Chondrocyte (in vitro differentiated cells): ENCODE measurements around the gene FLCN. TPM values are rescaled to one million over a fixed set of nuclear protein-coding genes. Genes with fewer than 3 reads are reported as not detected.
A peak's percentile ranks its signal among the peaks of the same experiment; 100 is the strongest.

ENCODE experiments used
- DNase-seq: peaks from one replicate; pipeline ENCODE4 v3.0.0; 2021; ENCODE audit warnings: mixed read lengths, low spot score
- H3K27ac Mint-ChIP-seq: one replicate; pipeline ENCODE4 v1.8.0; 2021; ENCODE audit warnings: mild to moderate bottlenecking, moderate library complexity, mixed read lengths; ENCODE audit not compliant: unreplicated experiment
- H3K27me3 Mint-ChIP-seq: 2 replicates; pipeline ENCODE4 v1.8.0; 2021; ENCODE audit warnings: low read depth, mixed read lengths
- H3K36me3 Mint-ChIP-seq: 2 replicates; pipeline ENCODE4 v1.8.0; 2021; ENCODE audit warnings: low read depth, mixed read lengths
- H3K4me1 Mint-ChIP-seq: 2 replicates; pipeline ENCODE4 v1.8.0; 2021; ENCODE audit warnings: low read depth, mild to moderate bottlenecking, mixed read lengths
- H3K4me3 Mint-ChIP-seq: one replicate; pipeline ENCODE4 v1.8.0; 2021; ENCODE audit warnings: mild to moderate bottlenecking, moderate library complexity, mixed read lengths; ENCODE audit not compliant: unreplicated experiment
- H3K9me3 Mint-ChIP-seq: 2 replicates; pipeline ENCODE4 v1.8.0; 2021; ENCODE audit warnings: low read depth, mixed read lengths
- CTCF ChIP-seq: fragments of 200-600 bp; sonication (generic); IDR thresholded peaks from 2 replicates; pipeline ENCODE4 v1.5.0; 2021; ENCODE audit warnings: antibody characterized with exemption, mild to moderate bottlenecking, moderate library complexity
- total RNA-seq: library from RNA; stranded (reverse); gene quantifications from 3 replicates; pipeline ENCODE4 v1.2.1, GENCODE V29; 2021

The FLCN gene
- total RNA-seq, 1 donor from 2014 or later, result 73.1 TPM

GRCh38 chr17:17170346-17170985 lies 66.5 kb downstream of the FLCN start:
- TF ChIP-seq CTCF, result no peak
- H3K27ac Mint-ChIP-seq, result no peak overlapping the region
- H3K27me3 Mint-ChIP-seq, result no peaks in the 10 kb centered on the region
- no peak overlapping the region for H3K4me3 Mint-ChIP-seq
- no peaks in the 10 kb centered on the region for H3K4me1 Mint-ChIP-seq
- peaks cover 50% of the 10 kb centered on the region for H3K36me3 Mint-ChIP-seq
- DNase-seq, result peak; percentile 36
- H3K9me3 Mint-ChIP-seq, result no peaks in the 10 kb centered on the region

DNA sequence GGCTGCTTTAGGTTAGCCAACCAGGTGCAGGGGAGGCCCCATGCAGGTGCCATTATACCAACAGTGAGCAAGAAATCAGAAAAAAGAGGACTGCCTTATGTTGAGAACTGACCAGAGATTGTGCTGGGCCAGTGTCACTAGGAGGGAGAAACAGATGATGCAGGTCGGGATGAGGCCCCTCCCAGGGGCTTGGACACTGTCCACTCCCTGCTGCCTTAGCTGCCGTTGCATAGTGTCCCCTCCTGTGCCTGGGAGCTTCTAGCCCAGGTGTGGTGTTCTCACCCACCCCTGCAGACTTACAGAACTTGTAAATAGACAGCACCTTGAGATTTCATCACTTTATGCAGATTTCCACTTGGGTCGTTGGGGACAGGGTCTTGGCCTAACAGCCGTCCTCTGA lies 67.6 kb downstream of the FLCN start:
- TF ChIP-seq CTCF, result no peak
- Mint-ChIP-seq H3K36me3 (peaks cover 57% of the 10 kb centered on the region), H3K9me3 (no peaks in the 10 kb centered on the region), H3K27ac (no peak overlapping the region), H3K4me1 (no peaks in the 10 kb centered on the region), H3K4me3 (no peak overlapping the region), H3K27me3 (no peaks in the 10 kb centered on the region)
- DNase-seq, result peak; percentile 59

DNA sequence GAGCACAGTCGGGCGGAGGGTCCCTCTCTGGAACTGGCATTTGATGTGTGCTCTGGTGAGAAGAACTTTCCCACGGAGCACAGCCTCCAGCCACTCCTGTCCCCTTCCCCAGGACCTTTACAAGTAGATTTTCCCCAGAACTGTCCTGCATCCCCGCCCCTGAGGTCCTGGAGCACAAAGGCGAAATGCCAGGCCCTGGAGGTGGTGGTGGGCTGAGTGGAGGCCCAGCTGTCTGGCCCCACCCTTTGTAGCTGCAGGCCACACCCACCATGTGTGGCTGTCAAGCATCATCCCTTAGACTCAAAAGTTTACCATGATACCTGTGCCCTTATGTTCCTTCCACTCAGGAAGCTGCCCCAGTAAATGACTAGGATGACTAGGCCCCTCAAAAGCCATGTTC lies 68.6 kb downstream of the FLCN start:
- DNase-seq, result no peak
- H3K4me1 Mint-ChIP-seq, result no peaks in the 10 kb centered on the region
- peaks cover 52% of the 10 kb centered on the region for H3K36me3 Mint-ChIP-seq

DNA sequence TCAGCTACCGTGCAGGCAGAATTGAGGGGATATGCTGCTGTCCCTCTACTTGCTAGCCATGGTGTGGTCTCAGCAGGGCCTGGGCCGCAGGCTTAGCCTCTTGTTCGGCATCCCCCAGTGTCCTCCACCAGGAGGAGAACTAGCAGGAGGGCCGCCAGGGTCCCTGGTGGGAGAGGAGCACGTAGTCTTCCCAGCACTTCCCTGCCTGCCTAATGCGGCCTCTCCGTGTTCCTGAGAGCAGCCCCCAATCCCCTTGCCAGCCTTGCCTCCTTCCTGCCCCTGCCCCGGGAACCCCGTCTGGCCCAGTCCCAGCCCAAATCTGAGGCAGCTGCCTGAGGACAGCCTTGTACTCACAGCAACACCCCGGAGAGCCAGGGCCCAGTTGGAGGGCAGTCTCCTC lies 69.0 kb downstream of the FLCN start:
- DNase-seq, result no peak
- Mint-ChIP-seq H3K27me3 (no peaks in the 10 kb centered on the region), H3K9me3 (no peaks in the 10 kb centered on the region), H3K4me3 (no peak overlapping the region), H3K36me3 (peaks cover 55% of the 10 kb centered on the region), H3K4me1 (no peaks in the 10 kb centered on the region), H3K27ac (no peak overlapping the region)
- no peak for TF ChIP-seq CTCF

More for the DNA sequence above, 68.6 kb downstream of the FLCN start:
- Mint-ChIP-seq H3K4me3 (no peak overlapping the region), H3K27me3 (no peaks in the 10 kb centered on the region), H3K27ac (no peak overlapping the region), H3K9me3 (no peaks in the 10 kb centered on the region)
- no peak for TF ChIP-seq CTCF

DNA sequence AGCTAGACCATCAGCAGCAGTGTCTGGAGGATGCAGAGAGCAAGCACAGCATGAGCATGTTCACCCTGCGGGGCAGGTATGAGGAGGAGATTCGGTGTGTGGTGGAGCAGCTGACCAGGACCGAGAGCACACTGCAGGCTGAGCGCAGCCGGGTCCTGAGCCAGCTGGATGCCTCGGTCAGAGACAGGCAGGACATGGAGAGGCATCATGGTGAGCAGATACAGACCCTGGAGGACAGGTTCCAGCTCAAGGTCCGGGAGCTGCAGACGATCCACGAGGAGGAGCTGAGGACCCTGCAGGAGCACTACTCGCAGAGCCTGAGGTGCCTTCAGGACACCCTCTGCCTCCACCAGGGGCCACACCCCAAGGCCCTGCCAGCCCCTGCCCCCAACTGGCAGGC lies 69.6 kb downstream of the FLCN start:
- Mint-ChIP-seq H3K27me3 (no peaks in the 10 kb centered on the region), H3K4me1 (no peaks in the 10 kb centered on the region), H3K4me3 (no peak overlapping the region), H3K9me3 (no peaks in the 10 kb centered on the region), H3K27ac (no peak overlapping the region), H3K36me3 (peaks cover 54% of the 10 kb centered on the region)
- no peak for TF ChIP-seq CTCF
- DNase-seq, result no peak
